ENCODE results near the gene MRPL32.

MRPL32 gene

DNA sequence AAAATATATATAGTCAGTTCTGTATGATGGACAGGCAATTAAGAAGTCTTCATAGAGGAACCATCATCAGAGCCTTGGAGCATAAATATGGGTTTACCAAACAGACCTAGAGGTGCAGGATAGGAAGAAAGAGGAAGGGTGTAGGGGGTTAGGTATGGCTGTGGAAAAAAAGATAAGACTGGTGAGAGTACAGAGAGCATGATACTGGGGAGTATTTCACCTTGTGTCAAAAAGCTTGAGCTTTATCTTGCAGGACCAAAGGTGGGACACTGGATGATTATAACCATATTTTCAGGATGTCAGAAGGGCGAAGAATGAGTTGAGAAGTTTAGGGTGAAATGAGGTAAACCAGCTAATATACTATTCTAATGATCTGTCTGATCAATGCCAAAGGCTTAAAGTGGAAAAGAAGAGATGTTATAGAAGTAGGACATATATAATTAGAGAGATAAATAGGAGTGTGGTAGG lies 54.6 kb downstream of the MRPL32 start:
- no peak overlapping the region for H3K4me3 ChIP-seq (ENCODE audit: low read depth, low read length)
- DNase-seq (ENCODE audit: low read depth): no peak
- TF ChIP-seq POLR2A (IDR thresholded peaks at IDR 0.05; ENCODE audit: extremely low read depth, insufficient read length) (no peak), MYC (IDR thresholded peaks at IDR 0.05; ENCODE audit: low read depth, low read length) (no peak)
- TF ChIP-seq, protein P1, sequence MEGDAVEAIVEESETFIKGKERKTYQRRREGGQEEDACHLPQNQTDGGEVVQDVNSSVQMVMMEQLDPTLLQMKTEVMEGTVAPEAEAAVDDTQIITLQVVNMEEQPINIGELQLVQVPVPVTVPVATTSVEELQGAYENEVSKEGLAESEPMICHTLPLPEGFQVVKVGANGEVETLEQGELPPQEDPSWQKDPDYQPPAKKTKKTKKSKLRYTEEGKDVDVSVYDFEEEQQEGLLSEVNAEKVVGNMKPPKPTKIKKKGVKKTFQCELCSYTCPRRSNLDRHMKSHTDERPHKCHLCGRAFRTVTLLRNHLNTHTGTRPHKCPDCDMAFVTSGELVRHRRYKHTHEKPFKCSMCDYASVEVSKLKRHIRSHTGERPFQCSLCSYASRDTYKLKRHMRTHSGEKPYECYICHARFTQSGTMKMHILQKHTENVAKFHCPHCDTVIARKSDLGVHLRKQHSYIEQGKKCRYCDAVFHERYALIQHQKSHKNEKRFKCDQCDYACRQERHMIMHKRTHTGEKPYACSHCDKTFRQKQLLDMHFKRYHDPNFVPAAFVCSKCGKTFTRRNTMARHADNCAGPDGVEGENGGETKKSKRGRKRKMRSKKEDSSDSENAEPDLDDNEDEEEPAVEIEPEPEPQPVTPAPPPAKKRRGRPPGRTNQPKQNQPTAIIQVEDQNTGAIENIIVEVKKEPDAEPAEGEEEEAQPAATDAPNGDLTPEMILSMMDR (IDR thresholded peaks at IDR 0.05; ENCODE audit: low read depth, low read length): no peak
- TF ChIP-seq, protein P2, sequence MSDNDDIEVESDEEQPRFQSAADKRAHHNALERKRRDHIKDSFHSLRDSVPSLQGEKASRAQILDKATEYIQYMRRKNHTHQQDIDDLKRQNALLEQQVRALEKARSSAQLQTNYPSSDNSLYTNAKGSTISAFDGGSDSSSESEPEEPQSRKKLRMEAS (IDR thresholded peaks at IDR 0.05; ENCODE audit: low read depth, low read length): no peak

All from NB4 (cell line).